Naive thymus-derived CD8-positive, alpha-beta T cell (primary cell): ENCODE data around the gene EYA3. TPM values are rescaled to one million over a fixed set of nuclear protein-coding genes. Genes with fewer than 3 reads are reported as not detected.

ENCODE experiments used
- ATAC-seq, 2 donors: fragments of 150-1000 bp; cut with Tn5 transposase in 1 of 2; sonication (Bioruptor Pico), chemical (Tn5 transposase) in 1 of 2; 1 replicate in 1 of 2; 2 replicates in 1 of 2; pipeline ENCODE4 v1.10.0; 2021; ENCODE audit warnings: mild to moderate bottlenecking in 2 of 2, moderate library complexity in 2 of 2
- POLR2A ChIA-PET: fragments of 350-600 bp; sonication (Branson Sonifier 250); formaldehyde crosslinking; loops from one replicate; lab custom pipeline; 2021; ENCODE audit warnings: antibody characterized with exemption; lab: Charles Lee
- DNase-seq, 10 donors: peaks; one replicate each; pipeline versions ENCODE4 v3.0.0 to v3.0.0-alpha.2; 2020 to 2022
- H3K27ac Mint-ChIP-seq, 10 donors: one replicate each; pipeline ENCODE4 v1.8.0; 2020 to 2022; ENCODE audit warnings: mild to moderate bottlenecking in 10 of 10, mixed read lengths in 10 of 10, moderate library complexity in 4 of 10, inconsistent platforms in 1 of 10
- H3K27me3 Mint-ChIP-seq, 5 donors: one replicate each; pipeline ENCODE4 v1.8.0; 2021 to 2022; ENCODE audit warnings: mixed read lengths in 5 of 5
- H3K36me3 Mint-ChIP-seq, 3 donors: one replicate each; pipeline ENCODE4 v1.8.0; 2020 to 2022; ENCODE audit warnings: mixed read lengths in 3 of 3, mild to moderate bottlenecking in 2 of 3, inconsistent platforms in 1 of 3
- H3K4me1 Mint-ChIP-seq, 4 donors: one replicate each; pipeline ENCODE4 v1.8.0; 2021 to 2022; ENCODE audit warnings: mixed read lengths in 4 of 4
- H3K4me3 Mint-ChIP-seq, 10 donors: one replicate each; pipeline ENCODE4 v1.8.0; 2020 to 2022; ENCODE audit warnings: mild to moderate bottlenecking in 10 of 10, mixed read lengths in 10 of 10, moderate library complexity in 6 of 10, inconsistent platforms in 1 of 10
- H3K9me3 Mint-ChIP-seq, 9 donors: one replicate each; pipeline ENCODE4 v1.8.0; 2020 to 2022; ENCODE audit warnings: mixed read lengths in 9 of 9, mild to moderate bottlenecking in 3 of 9, inconsistent platforms in 1 of 9, moderate library complexity in 1 of 9
- polyA plus RNA-seq, 3 donors: library from polyadenylated mRNA; unstranded; fragments of 300-500 nt; fragmentation: Illumina TruSeq; gene quantifications; one replicate each; pipeline ENCODE4 v1.2.3, GENCODE V29; 2021
- total RNA-seq, 8 experiments: library from RNA in 2 of 8; stranded (reverse) in 2 of 8; gene quantifications; one replicate each; pipeline ENCODE4 v1.2.3 and lab custom pipeline; 2021 to 2026

EYA3 gene
- total and polyA plus RNA-seq, 5 experiments from 2014 or later: 1.8 to 22.8 (median 6.2) TPM

DNA sequence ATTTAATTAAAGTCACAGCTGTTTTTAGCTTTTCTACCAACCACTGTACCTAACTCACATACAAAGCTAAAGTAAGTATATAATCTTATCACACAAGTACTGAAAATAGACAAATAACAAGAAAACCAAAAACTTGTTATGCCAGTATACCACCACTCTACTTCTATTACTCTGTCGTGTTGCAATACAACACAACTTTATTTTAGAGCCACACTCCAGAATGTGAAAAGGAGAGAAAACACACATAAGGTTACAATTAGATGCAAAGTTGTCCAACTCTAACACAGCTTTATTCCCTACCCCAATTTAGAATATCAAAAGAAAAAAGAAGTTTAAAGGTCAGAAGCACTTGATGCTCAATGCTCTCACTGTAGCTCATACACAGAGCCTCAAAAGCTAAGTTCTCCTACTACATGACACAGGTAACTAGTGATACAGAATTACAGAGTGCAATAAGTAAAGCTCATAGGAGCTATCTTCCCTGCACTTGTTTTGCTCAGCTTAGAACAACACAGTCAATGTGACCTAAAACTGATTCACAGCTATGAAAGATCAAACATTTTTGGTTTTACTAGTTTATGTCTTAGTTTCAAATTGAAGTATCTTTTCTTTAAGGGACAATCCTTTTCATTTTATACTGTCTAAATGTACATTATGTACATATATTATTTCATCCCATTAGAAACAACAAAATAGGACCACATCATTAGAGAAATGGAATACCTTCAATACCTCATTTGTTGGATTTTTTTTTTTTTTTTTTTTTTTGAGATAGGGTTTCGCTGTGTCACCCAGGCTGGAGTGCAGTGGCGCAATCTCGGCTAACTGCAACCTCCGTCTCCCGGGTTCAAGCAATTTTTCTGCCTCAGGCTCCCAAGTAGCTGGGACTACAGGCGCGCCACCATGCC lies 29.2 kb downstream of the EYA3 start:
- ATAC-seq (no peak), DNase-seq (no peak)
- peak overlapping the region in 4 of 10 donors; percentile 13 to 55 (median 26) for H3K4me3 Mint-ChIP-seq
- H3K27ac Mint-ChIP-seq: peak overlapping the region in 6 of 10 donors; percentile 20 to 88 (median 44)
- peaks cover 0 to 19% (median 0%) of the 10 kb centered on the region in 3 donors for H3K36me3 Mint-ChIP-seq
- no peaks in the 10 kb centered on the region for H3K27me3 Mint-ChIP-seq
- H3K9me3 Mint-ChIP-seq: no peaks in the 10 kb centered on the region
- H3K4me1 Mint-ChIP-seq: peaks cover 15 to 65% (median 33%) of the 10 kb centered on the region in 4 donors
- POLR2A ChIA-PET: interaction anchor here (0.6 kb wide), 1 partner anchor 311 kb away, joined by 3 read pairs; no protein-coding TSS in a partner anchor

DNA sequence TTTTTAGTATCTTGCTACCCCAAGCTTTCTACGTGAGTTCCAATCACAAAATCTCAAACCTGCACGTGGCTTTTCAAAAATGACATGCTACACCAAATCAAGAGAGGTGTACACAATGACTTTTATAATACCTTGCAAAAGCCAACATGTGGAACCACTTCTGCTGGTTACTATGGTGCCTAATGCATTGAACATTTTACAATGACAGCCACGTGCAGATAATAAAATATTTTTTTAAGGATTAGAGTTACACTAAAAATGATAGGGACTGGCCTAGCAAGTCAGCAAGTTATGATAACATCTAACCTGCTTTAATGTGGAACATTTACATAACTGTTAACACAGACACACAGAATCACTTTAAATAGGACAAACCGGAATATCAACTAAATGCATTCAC lies 30.2 kb downstream of the EYA3 start:
- Mint-ChIP-seq H3K36me3 (peaks cover 0 to 26% (median 0%) of the 10 kb centered on the region in 3 donors), H3K27ac (peak overlapping the region in 5 of 10 donors; percentile 27 to 79 (median 45)), H3K27me3 (no peaks in the 10 kb centered on the region), H3K9me3 (no peaks in the 10 kb centered on the region), H3K4me3 (no peak overlapping the region), H3K4me1 (peaks cover 17 to 60% (median 38%) of the 10 kb centered on the region in 4 donors)
- DNase-seq: no peak
- POLR2A ChIA-PET: no interaction called here
- ATAC-seq: no peak

DNA sequence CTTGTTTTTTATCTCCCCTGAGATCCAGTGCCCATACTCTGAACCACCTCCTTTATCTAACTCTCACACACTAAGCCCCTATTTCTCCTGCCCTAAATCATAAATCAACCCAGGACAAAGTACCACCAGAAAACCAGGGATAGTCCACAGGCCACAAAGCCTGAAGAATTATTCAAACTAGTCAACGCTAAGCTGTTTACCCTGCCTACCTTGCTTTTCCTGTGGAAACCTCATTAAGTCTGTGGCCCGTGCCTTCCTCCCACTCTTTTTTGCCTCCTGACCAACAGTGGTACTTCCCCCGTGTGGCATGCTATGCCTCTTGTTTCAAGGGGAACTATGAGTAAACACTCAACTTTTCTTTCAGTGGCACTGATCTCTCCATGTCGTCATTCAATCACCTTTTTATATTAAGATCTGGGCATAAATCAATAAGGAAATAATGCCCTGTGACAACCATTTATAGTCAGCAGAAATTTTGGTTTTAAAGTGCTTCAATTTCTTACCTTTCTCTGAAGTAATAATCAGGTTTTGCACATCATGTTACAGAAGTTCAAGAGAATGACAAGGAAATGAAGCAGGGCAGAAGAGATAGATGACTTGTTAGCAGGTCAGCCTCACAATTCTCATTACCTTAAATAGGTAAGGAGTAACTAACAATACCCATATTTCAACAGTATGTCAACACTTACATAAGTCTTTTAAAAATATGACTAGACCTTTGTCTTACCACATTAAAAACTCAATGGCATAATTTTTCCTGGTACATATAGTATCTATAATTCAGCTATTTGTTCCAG lies 32.1 kb downstream of the EYA3 start:
- no peaks in the 10 kb centered on the region for H3K9me3 Mint-ChIP-seq
- no peaks in the 10 kb centered on the region for H3K27me3 Mint-ChIP-seq
- H3K36me3 Mint-ChIP-seq: peaks cover 0 to 39% (median 2%) of the 10 kb centered on the region in 3 donors
- peak overlapping the region; percentile 2 to 90 (median 86) for H3K27ac Mint-ChIP-seq
- ATAC-seq (peak; percentile 96 to 98), DNase-seq (peak in 9 of 10 donors; percentile 13 to 71 (median 42))
- H3K4me3 Mint-ChIP-seq: peak overlapping the region in 9 of 10 donors; percentile 0 to 69 (median 50)
- POLR2A ChIA-PET: interaction anchor here (0.6 to 1.4 kb wide), 4 partner anchors 30 to 157 kb away, joined by 3 to 5 read pairs (median 4); partner anchors contain the start of gene EYA3
- H3K4me1 Mint-ChIP-seq: peaks cover 15 to 49% (median 35%) of the 10 kb centered on the region in 4 donors

DNA sequence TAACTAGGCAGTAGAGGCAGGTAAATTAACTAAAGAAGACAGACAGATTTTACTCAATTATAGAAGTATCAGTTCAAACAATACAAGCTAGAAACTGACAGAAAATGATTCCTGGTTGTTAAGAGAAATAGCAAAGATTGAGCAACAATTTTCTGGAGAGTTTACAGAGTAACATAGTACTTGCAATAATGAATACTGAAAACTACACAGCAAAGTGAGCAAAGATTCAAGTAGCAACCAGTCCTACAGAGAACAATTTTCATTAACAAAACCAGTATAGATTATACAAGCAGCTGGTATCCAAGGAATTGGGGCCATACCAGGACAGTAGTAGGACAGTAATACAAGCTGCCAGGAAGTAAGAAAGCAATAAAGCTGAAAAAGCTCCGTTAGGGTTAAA lies 37.6 kb downstream of the EYA3 start:
- Mint-ChIP-seq H3K27ac (no peak overlapping the region), H3K27me3 (no peaks in the 10 kb centered on the region), H3K4me3 (no peak overlapping the region), H3K36me3 (peaks cover 7 to 69% (median 13%) of the 10 kb centered on the region in 3 donors), H3K9me3 (no peaks in the 10 kb centered on the region), H3K4me1 (peaks cover 3 to 18% (median 12%) of the 10 kb centered on the region in 4 donors)
- ATAC-seq (no peak), DNase-seq (no peak)
- POLR2A ChIA-PET: no interaction called here

DNA sequence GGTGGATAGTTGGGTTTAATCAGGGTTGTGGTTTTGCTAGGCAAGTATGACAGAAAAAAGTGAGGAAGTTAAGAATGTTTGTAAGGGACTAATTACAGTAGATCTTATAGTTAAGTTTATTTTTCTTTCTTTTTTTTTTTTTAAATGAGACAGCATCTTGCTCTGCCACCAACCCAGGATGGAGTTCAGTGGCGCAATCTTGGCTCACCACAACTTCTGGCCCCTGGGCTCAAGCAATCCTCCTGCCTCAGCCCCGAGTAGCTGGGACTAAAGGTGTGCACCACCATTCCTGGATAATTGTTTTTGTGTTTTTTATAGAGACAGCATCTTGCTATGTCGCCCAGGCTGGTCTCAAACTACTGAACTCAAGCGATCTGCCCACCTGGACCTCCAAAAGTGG lies 41.7 kb downstream of the EYA3 start:
- Mint-ChIP-seq H3K9me3 (no peaks in the 10 kb centered on the region), H3K4me1 (peaks cover 0 to 6% (median 2%) of the 10 kb centered on the region in 4 donors), H3K4me3 (no peak overlapping the region), H3K27me3 (no peaks in the 10 kb centered on the region), H3K27ac (peak overlapping the region in 1 of 10 donors; percentile 60), H3K36me3 (peaks cover 7 to 59% (median 13%) of the 10 kb centered on the region in 3 donors)
- DNase-seq (no peak), ATAC-seq (no peak)
- POLR2A ChIA-PET: no interaction called here

DNA sequence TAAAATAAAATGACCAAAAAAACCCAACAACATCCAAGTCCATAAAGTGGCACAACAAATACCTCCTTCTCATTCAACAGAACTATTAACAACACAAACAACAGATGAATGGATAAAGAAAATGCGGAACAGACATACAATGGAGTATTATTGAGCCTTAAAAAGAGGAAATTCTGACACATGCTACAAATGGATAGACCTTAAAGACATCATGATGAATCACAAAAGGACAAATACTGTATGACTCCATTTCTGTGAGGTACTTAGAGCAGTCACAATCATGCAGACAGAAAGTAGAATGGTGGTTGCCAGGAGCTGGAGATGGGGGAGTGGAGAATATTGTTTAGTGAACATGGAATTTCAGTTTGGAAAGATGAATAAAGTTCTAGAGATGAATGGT lies 42.6 kb downstream of the EYA3 start:
- no peaks in the 10 kb centered on the region for H3K9me3 Mint-ChIP-seq
- H3K4me1 Mint-ChIP-seq: peaks cover 0 to 6% (median 2%) of the 10 kb centered on the region in 4 donors
- H3K27me3 Mint-ChIP-seq: no peaks in the 10 kb centered on the region
- peaks cover 7 to 60% (median 13%) of the 10 kb centered on the region in 3 donors for H3K36me3 Mint-ChIP-seq
- no peak overlapping the region for H3K4me3 Mint-ChIP-seq
- POLR2A ChIA-PET: no interaction called here
- ATAC-seq: no peak
- no peak for DNase-seq
- peak overlapping the region in 1 of 10 donors; percentile 82 for H3K27ac Mint-ChIP-seq

DNA sequence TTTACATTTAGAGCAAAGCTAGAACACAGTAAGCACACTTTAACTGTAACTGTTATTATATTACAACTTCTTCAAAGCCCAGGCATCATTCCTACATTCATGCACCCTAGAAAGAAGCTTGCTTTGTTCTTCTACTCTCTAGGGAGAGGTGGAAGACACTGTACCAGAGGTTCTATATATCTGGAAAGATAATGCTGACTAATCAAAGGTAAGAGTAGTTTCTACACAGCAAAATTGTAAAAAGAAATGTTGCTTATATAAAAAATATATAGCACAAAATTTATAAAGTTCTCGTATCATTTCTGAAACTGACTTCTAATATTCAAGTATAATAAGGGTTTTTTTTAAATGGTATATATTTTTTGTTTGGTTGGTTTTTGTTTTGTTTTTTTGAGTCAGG lies 44.0 kb downstream of the EYA3 start:
- POLR2A ChIA-PET: no interaction called here
- ATAC-seq: no peak
- no peak overlapping the region for H3K27ac Mint-ChIP-seq

DNA sequence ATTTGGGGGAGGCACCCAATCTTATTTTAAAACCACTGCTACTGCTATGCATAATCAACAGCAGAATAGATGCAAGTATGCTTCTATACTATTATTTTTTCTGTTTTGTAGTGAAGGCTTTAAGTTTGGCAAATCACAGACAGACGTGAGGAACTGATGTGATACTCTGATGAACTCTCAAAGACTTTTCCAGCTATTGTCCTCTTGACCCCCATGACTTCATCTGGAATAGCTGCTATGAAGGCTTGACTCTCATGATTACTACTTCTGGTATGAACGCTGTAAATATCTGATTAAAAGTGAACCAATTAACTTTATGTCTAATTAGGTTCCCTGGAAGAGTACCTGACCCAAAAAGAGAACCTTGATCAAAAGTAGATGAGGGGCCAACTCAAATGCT lies 49.1 kb downstream of the EYA3 start:
- H3K4me3 Mint-ChIP-seq: no peak overlapping the region
- no peak for ATAC-seq
- H3K27me3 Mint-ChIP-seq: no peaks in the 10 kb centered on the region
- no peak overlapping the region for H3K27ac Mint-ChIP-seq
- peaks cover 0 to 85% (median 14%) of the 10 kb centered on the region in 3 donors for H3K36me3 Mint-ChIP-seq
- no peak for DNase-seq
- peaks cover 0 to 6% (median 0%) of the 10 kb centered on the region in 4 donors for H3K4me1 Mint-ChIP-seq
- POLR2A ChIA-PET: no interaction called here
- H3K9me3 Mint-ChIP-seq: no peaks in the 10 kb centered on the region

More for the DNA sequence above, 44.0 kb downstream of the EYA3 start:
- Mint-ChIP-seq H3K4me1 (peaks cover 0 to 6% (median 4%) of the 10 kb centered on the region in 4 donors), H3K9me3 (no peaks in the 10 kb centered on the region), H3K4me3 (no peak overlapping the region), H3K27me3 (no peaks in the 10 kb centered on the region), H3K36me3 (peaks cover 7 to 66% (median 22%) of the 10 kb centered on the region in 3 donors)
- no peak for DNase-seq

DNA sequence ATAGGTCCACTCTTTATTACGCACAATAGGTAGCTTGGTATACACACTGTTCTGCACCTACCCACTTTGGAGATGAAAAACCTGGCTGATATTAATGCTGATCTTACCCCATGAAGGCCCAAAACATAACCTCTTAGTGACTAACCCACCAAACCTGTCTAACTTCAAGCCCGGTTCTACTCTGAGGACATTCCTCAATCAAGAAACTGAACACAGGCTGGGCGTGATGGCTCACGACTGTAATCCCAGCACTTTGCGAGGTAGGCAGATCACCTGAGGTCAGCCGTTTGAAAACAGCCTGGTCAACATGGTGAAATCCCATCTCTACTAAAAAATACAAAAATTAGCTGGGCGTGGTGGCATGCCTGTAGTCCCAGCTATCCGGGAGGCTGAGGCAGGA lies 50.5 kb downstream of the EYA3 start:
- Mint-ChIP-seq H3K36me3 (peaks cover 0 to 78% (median 14%) of the 10 kb centered on the region in 3 donors), H3K27me3 (no peaks in the 10 kb centered on the region), H3K9me3 (no peaks in the 10 kb centered on the region), H3K4me3 (no peak overlapping the region), H3K27ac (no peak overlapping the region), H3K4me1 (peaks cover 0 to 6% (median 0%) of the 10 kb centered on the region in 4 donors)
- ATAC-seq: no peak
- DNase-seq: no peak
- POLR2A ChIA-PET: interaction anchor here (0.6 kb wide), 1 partner anchor 503 kb away, joined by 4 read pairs; no protein-coding TSS in a partner anchor

DNA sequence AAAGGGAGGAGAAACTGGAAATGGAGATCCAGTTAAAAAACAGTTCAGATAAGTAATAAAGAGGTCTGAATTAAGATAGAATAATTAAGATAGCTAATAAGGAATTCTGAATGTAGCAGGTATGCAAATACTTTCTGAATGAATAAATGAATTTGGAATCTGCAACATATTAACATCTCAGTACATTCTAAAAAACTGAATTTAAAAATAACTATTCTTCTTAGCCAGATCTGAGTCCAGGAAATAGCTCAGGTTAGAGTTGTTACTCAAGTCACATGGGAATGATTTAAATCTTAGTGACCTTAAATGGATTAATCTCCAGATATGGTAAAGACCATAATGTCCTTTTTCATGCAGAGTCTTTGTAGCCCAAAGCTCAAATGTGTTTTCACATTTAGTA lies 51.2 kb downstream of the EYA3 start:
- H3K27me3 Mint-ChIP-seq: no peaks in the 10 kb centered on the region

DNA sequence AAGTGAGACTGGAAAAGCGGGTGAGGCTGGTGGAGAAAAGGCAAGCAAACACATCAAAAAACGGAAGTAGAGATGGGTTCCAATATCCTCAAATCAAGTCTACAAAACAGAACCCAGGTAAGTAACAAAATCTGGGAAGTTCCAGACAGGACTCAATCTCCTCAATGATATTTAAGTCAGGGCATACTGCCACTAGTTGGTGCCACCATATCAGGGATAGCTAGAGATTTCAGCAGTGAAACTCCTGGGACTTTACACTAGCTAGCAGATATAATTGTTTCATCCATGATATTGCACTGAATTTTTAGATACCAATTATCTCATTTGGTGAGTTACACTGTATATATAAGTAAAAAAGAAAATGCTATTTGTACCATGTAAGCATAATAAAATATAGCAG lies 52.0 kb downstream of the EYA3 start:
- DNase-seq (no peak), ATAC-seq (no peak)
- Mint-ChIP-seq H3K4me1 (peaks cover 0 to 6% (median 0%) of the 10 kb centered on the region in 4 donors), H3K27me3 (no peaks in the 10 kb centered on the region), H3K27ac (peak overlapping the region in 1 of 10 donors; percentile 56), H3K4me3 (no peak overlapping the region), H3K36me3 (peaks cover 0 to 72% (median 12%) of the 10 kb centered on the region in 3 donors), H3K9me3 (no peaks in the 10 kb centered on the region)
- POLR2A ChIA-PET: no interaction called here

More for the DNA sequence above, 51.2 kb downstream of the EYA3 start:
- DNase-seq (no peak), ATAC-seq (no peak)
- peaks cover 0 to 77% (median 13%) of the 10 kb centered on the region in 3 donors for H3K36me3 Mint-ChIP-seq
- H3K4me1 Mint-ChIP-seq: peaks cover 0 to 6% (median 0%) of the 10 kb centered on the region in 4 donors
- no peak overlapping the region for H3K4me3 Mint-ChIP-seq
- H3K9me3 Mint-ChIP-seq: no peaks in the 10 kb centered on the region
- no peak overlapping the region for H3K27ac Mint-ChIP-seq
- POLR2A ChIA-PET: interaction anchor here (0.6 kb wide), 1 partner anchor 504 kb away, joined by 4 read pairs; no protein-coding TSS in a partner anchor

DNA sequence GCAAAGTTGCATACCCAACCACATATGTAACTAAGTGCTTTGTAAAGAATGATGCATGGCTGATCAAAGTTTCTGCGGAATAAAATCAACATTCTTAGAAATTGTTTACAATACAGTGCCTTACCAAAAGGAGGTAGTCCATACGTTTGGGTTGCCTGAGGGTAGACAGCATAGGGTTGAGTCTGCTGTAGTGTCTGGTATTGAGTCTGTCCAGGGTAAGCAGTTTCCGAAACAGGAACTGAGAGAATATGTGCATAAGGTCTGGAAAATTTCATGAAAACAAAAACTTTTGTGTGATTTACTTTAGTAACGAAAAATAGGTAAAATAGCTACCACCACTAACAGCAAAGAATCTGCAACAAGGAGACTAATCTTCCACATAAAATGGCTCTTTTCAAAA lies 53.0 kb downstream of the EYA3 start:
- no peaks in the 10 kb centered on the region for H3K9me3 Mint-ChIP-seq
- no peak overlapping the region for H3K27ac Mint-ChIP-seq
- peaks cover 0 to 4% (median 0%) of the 10 kb centered on the region in 4 donors for H3K4me1 Mint-ChIP-seq
- ATAC-seq: no peak
- no peak for DNase-seq
- no peak overlapping the region for H3K4me3 Mint-ChIP-seq
- peaks cover 0 to 66% (median 11%) of the 10 kb centered on the region in 3 donors for H3K36me3 Mint-ChIP-seq
- POLR2A ChIA-PET: no interaction called here
- H3K27me3 Mint-ChIP-seq: no peaks in the 10 kb centered on the region
